NK-92 treated with Interleukin-12 subunit alpha and Interleukin-12 subunit beta, amount 100 ng/mL, for 24 hours (cell line): Measurements from ENCODE around the gene TXNRD2.

Experiments used
- DNase-seq: peaks from one replicate; lab custom pipeline; 2025; lab: John Stamatoyannopoulos, UW

The TXNRD2 gene

DNA sequence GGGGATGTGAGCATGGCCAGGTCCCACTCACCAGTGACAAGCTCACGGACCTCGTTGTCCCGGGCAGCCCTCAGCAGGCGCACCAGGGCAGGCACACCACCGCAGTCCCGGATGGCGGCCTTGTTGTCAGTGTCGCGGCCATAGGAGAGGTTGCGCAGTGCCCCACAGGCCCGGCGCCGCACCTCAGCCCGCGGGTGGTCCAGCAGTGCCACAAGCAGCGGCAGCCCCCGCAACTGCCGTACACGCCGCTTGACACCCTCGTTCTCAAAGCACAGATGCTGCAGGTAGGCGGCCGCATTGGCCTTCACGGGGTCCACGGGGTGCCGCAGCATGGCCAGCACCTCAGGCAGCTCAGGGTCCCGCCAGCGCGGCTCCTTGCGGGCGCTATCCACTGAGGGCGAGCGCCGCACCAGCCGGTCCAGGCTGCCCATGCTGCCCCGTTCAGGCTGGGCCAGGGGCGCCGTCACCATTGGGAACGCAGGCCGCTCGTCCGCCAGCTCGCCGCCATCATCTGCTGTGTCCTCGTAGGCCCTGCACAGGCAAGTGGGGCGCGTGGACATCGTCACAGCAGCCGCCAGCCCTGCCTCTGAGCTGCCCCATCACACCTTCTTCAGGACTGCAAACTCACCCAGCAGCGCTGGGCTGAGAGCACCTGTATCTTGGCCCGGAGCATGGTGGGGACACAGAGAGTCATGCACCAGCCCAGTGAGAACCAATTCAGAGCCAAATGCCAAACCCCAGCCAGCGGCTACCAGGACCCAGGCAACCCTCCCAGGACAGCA, 38.3 kb upstream of the TXNRD2 start:
- DNase-seq: no peak

DNA sequence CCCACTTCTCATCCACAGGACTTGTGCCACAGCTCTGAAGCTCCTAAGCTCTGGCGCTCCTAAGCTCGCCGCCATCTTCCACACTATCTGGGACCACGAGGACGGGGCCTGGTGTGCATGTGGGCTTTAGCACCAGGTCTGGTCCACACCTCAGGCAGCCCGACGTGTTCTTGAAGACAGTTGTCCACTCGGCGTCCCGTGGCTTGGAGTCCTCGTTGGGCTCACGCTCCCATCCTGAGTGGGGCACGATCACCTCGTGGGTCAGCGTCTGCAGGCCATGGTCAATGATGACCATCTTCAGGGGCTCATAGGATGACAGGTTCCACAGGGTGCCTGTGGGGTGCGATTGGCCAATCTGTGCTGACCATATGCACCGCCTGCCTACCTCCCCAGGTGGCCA, 37.1 kb upstream of the TXNRD2 start:
- no peak for DNase-seq

DNA sequence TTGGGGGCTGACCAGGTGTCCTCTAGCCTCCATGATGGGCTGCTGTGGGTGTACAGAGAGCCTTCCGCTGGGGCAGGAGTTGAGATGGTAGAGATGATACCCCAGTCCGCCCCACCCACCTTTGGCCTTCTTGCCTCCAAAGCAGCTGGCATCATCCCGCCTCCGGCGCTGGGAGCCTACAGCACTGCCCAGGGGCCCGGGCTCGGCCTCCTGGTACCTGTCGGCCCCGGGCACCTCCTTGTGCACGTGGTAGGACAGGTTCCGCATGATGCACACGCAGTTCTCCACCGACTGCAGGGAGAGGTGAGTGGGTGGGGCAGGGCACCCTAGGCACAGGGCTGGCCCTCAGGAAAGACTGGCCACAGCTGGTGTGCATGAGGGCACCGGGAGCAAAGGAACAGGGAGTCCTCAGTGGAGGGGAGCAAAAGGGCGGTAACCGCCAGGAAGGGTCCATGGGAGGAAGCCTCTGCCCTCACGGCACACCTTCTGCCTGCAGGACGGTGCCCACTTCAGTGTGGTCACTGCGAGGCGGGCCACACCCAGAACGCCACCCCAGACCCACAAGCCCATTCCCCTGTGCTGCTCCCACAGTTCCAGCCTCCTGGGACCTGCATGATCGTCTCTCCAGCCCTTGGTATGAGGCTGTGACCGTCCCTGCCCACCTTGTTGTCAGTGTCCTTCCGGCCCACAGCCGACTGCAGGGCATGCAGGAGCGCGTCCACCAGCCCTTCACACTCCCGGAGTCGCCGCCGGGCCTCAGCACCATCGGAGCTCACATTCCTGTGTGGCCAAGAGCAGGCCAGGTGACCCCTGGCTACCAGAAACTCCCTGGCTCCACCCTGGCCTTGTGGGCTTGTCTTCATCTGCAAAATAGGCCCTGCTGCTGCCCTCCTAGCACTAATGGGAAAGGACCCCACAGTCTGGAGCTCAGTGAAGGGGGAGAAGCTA, 36.0 kb upstream of the TXNRD2 start:
- DNase-seq: no peak

DNA sequence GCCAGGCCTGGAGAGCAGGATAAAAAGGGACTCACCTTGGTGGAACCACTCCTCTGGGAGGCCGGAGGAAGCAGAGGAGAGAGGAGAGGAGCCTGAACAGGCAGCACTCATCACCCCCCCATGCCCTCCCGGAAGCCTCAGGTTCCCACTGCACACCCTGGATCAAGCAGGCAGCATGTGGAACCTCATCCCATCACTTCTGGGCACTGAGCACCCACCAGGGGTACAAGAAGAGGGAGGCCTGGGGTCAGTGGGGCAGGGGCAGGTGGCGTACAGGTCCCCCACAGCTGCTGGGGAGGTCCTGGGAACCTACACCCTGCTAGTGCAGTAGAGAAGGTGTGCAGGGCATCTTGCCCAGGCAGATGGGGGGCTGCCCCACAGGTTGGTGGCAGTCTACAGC, 35.1 kb upstream of the TXNRD2 start:
- no peak for DNase-seq

DNA sequence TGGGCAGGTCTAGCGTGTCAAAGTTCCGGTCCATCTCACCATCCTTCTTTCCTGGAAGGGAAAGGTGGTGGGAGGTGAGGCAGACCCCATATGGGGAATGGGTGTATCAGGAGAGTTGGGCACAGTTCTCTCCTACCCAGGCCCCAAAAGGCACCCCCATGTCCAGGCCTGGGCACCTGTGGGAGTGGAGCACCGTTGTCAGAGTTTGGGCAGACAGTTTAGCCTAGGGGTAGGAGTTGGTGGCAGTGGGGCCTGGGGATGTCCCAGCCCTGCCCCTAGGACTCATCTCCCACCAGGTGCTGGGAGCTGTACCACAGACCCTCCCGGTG, 34.1 kb upstream of the TXNRD2 start:
- DNase-seq: no peak

DNA sequence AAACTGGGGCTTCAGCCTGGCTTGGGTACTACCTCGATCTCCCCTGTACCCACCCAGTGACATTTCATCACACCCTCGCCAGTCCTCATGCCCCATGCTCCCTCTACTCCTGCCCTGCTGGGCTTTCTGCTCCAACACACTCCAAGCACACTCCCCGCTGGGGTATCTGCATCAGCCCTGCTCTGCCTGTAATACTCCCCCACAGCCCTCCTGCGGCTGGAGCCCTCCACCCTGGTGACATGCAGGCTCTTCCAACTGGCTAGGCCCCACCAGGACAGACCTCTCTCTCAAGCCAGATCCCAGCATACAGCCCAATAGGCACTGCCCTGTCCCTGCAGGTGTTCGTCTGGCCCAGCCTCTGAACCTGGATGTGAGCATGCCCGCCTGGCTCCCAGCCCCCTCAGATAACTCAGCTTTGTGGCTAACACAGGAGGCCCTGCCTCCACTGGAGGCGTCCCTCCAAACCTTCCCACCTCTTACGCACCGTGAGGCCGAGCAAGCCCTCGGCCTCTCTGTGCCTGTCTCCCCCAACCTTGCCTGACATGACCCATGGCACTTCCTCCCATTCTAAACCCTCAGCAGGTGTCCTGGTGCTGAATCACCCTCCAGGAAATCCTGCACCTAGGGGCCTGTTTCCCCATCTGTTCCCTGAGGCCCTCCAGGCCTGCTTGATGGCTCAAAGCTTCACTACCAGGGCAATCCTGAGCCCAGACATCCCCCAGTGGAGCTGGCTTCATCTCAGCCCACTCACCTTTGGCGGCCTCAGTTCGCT, 33.5 kb upstream of the TXNRD2 start:
- no peak for DNase-seq

DNA sequence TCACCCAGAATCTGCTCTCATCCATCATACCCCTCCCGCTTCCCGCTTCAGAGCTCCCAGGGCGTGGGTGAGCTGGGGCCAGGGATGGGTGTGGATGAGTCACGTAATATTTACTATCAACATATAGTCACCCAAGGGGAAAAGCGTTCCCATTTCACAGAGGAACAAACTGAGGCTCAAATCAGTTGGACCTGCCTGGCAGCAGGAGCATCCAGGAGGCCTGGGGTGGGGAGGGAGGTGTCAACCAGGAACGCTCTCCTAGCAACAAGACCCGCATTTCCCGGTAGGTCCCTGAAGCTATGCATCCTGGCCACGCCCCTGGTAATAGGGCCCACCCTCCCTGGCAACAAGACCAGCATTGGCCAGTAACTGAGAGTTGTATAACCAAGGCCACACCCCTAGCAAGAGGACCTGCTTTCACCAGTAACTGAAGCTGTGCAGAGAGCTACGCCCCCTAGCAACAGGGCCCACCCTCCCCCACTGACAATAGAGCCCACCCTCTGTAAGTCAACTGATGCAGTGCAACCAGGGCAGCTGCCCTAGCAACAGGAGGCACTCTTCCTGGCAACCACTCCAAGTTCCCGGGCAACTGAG, 32.7 kb upstream of the TXNRD2 start:
- no peak for DNase-seq

DNA sequence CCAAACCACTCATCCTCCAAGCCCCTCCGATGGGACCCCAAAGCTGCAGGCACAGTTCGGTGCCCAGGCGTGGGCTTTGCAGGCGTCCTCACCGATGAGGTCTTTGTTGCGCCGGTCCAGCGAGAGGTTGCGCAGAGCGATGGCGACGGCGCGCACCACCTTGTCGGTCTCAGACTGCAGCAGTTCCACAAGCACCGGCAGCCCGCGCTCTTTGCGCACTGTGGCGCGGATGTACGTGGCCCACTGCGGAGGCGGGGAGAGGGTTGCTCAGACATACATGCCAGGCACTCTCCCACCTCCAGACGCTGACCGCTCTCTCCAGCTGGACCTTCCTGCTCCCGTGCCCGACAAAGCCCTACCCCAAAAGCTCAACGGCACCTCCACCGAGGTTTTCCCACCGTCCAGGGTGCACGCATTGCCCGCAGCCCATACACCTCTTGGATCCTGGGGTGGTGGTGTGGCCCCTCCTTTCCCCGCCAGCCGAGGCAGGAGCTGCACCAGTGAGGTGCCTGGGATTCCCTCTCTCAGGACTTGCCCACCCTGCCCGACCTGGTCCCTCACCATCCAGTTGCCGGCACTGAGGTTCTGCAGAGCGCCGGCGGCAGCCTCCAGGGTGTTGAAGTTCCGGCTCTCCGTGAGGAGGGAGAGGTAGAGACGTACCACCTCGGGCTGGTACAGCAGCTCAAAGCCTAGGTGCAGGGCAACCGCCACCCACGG, 32.1 kb upstream of the TXNRD2 start:
- DNase-seq: no peak

DNA sequence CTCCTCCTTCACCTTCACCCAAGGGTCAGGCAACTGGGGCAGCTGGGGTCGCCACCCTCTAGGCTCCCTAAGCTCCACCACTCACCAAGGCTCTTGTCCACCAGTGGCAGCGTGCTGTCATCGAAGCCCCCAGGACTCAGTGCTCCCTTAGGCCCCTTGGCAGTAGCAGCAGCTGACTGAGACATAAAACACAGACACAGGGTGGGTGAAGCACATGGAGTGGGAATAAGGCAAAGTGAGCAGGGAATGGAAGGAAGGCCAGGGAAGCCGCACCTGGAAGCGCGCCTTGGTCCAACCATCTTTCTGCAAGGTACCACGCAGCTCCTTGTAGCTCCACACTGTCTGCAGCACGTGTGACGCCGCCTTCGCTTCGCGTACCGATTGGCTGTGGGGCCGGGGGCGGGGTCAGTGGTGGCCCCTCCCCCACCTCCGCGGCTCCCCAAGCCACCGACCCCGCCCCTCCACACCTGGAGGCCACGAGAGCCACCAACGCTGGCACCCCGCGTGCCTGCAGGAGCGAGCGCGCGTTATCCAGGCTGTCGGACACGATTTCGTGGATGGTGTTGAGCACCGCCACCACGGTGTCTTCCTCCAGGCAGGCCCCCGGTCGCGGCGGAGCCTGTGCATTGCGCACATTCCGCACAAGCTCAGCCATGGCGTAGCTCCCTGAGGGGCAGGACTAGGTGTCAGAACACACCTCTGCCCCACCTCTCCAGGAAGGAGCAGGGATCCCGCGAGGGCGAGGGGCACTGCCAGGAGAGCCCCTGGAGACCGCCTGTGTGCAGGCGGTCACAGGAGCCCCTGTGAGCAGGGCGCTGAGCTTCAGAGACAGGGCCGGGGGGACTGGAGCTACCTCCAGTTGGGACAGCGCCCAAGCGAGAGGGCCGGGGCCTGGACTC, 31.3 kb upstream of the TXNRD2 start:
- DNase-seq: no peak

DNA sequence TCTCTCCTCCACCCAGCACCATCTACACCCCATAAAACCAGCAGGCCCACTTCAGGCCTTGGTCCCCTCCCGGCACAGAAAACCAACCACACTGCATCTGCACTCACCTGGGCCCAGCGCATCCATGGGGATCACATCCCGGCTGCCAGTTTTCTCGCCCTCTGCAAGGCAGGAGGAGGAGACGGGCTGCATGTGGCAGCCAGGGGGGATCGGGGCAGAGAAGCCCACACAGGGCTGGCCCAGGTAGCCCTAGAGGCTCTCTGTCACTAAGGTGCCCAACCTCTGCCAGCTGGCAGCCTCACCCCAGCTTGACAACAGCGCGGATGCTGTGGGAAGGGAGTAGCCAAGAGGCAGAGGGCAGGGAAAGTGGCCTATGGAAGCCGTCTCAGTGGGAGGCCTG, 30.6 kb upstream of the TXNRD2 start:
- DNase-seq: no peak

DNA sequence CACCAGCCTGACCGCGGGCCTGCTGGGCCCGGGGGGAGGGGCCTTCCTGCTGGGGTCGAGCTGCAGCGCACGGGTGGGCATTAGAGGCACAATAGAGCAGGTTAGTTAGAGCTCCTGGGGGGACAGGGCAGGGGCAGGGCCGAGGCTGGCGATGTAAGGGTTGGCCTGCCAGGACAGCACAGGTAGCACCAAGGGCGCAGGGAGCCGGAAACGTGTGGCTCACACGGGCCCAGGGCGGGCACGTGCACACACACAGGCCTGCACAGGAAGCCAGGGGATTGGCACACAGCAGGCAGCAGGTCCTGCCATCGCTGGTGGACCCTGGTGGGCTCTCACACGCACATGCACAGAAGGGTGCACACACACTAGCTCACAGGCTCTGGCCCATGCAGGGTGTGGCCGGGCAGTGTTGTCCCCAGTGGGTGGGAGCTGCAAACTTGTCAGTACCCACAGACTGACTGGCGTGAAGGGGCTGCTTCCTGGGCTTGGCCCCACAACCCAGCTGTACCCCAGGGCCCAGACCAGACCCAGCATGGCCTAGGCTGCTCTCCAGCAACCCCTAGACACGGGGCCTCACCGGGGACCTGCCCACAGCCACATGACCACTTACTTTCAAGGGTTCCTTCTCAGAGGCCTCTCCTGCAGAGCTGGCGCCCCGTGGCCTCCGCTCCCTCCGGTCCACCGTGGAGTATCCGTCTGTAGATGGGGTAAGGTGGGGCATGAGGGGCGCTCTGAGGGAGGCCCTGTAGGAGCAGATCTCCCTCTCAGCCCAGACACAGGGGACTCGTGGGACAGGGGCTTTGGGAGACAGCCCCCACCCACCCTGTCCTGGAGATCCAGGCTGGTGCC, 29.9 kb upstream of the TXNRD2 start:
- no peak for DNase-seq

DNA sequence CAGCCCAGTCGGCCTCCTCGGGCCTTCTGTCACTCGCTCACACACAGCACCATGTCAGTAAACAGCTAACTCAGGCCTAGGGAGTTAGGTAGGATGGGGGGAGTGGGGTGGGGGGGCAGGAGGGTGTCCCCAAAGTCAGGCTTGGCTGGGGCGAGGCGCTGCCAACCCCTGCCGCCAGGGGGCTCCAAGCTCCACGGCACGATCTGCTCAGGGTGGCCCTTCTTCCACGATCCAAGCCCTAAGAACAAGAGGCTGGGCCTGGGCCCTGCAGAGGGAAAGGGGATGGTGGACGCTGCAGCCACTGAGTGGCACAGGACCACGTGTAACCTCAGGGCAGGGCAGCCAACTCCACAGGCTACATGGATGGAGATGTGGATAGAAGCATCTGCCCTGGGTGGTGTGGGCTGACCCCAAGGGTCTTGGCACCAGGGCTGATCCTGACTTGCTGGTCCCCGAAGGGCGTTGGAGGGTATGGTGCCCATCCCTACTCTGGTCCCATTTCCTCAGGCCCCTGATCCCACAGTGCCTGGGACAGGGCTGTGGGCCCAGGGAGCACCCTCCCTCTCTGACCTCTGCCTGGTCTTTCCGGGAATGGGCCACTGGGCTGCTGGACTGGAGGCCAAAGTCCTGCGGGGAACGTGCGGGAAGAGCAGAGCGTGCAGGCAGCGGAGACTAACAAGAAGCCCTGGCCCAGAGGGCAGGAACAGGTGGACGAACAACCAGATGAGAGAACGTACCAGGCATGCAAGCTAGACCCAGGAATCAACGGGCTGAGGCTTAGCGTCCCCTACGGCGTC, 29.1 kb upstream of the TXNRD2 start:
- DNase-seq: no peak

DNA sequence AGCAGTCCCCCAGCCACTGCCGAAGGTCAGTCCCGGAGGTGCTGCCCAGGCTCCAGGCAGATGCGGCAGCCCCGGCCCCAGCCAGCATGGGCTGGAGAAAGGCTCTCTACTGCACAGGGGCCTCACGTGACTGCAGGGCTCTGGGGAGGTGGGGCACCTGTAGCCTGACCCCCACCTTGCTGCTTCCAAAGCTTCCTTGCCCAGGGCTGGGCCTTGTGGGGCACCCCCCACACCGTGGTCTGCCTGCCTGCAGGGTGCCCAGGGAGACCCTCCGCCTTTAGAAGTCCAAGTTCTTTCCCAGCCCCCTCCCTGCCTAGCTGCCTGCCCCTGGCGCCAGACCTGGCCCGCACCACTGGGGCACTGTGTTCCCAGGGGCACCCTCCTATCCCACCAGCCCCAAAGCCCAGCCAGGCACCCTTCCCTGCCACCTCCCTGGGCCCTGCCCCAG, 28.4 kb upstream of the TXNRD2 start:
- DNase-seq: no peak

DNA sequence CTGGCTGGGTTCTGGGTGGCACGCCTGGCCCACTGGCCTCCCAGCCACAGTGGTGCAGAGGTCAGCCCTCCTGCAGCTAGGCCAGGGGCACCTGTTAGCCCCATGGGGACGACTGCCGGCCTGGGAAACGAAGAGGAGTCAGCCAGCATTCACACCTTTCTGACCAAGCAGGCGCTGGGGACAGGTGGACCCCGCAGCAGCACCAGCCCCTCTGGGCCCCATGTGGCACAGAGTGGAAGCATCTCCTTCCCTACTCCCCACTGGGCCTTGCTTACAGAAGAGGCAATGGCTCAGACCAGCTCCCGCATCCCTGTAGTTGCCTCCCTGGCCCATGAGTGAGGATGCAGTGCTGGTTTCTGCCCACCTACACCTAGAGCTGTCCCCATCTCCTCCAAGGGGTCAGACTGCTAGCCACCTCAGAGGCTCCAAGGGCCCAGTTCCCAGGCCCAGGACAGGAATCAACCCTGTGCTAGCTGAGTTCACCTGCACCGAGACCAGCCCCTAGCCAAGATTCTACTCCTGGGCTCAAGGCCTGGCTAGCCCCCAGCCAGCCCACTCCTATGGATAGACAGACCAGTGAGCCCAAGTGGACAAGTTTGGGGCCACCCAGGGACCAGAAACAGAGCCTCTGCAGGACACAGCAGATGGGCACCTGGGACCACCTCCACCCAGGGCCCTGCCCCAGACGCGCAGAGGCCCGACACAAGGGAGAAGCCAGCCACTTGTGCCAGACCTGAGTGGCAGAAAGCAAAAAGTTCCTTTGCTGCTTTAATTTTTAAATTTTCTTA, 27.7 kb upstream of the TXNRD2 start:
- no peak for DNase-seq

DNA sequence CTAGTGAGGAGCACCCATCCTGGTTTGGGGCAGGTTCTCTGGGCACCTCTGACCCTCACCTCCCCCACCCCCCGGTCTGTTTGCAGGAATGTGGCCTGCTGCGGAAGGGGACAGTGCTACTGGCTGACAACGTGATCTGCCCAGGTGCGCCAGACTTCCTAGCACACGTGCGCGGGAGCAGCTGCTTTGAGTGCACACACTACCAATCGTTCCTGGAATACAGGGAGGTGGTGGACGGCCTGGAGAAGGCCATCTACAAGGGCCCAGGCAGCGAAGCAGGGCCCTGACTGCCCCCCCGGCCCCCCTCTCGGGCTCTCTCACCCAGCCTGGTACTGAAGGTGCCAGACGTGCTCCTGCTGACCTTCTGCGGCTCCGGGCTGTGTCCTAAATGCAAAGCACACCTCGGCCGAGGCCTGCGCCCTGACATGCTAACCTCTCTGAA, 26.9 kb upstream of the TXNRD2 start:
- DNase-seq: no peak

DNA sequence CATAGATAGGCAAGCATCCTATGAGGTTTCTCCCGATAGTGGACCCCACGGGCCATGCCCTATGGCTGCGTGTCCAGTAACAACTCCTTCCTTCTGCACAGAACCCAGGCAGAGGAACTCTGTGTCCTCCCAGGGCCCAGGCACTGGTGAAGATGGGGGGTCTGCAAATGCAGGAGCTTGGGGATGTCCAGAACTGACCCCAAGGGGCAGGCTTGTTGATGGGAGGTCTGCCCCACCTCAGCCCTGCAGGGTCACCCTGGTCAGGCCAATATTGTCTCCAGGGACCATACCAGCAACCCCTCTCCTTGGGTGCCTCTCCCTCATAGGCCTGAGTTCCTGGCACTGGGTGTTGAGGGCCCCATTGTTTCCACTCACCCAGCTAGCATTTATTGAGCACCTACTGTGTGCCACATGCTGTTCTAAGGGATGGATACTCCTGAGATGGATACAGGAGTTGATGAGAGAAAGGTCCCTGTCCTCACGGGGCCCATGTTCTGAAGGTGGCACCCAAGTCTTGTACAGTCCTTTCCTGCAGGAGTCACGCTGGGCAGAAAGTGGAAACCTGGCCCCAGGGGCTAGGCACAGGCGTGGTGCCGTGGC, 26.3 kb upstream of the TXNRD2 start:
- DNase-seq: no peak
